ENCODE results near the gene ATG2A.

DNA sequence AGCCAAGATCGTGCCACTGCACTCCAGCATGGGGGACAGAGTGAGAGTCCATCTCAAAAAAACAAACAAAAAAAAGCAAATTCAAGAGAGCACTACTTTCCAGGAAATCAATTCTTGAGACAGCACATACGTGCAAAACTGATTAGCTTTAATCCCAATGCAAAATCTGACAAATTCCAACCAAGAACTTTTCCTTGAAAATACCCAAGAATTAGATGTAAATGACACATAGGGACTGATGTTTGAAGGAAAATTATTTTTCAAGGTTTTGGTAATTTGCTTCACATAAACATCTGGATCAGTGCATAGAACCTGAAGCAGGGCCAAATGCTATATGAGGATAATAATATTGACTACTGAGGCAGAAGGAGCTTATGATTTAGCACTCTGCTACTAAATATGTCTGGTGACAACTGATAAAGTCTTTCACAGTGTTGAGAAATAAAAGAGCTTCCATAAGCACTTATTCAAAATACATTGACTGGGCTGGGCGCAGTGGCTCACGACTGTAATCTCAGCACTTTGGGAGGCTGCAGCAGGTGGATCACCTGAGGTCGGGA lies 46.1 kb upstream of the ATG2A start:
- TF ChIP-seq, protein P1, sequence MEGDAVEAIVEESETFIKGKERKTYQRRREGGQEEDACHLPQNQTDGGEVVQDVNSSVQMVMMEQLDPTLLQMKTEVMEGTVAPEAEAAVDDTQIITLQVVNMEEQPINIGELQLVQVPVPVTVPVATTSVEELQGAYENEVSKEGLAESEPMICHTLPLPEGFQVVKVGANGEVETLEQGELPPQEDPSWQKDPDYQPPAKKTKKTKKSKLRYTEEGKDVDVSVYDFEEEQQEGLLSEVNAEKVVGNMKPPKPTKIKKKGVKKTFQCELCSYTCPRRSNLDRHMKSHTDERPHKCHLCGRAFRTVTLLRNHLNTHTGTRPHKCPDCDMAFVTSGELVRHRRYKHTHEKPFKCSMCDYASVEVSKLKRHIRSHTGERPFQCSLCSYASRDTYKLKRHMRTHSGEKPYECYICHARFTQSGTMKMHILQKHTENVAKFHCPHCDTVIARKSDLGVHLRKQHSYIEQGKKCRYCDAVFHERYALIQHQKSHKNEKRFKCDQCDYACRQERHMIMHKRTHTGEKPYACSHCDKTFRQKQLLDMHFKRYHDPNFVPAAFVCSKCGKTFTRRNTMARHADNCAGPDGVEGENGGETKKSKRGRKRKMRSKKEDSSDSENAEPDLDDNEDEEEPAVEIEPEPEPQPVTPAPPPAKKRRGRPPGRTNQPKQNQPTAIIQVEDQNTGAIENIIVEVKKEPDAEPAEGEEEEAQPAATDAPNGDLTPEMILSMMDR (IDR thresholded peaks at IDR 0.05) = no peak
- no peak for TF ChIP-seq POLR2A (IDR thresholded peaks at IDR 0.05)
- no peak for TF ChIP-seq EP300 (IDR thresholded peaks at IDR 0.05)
